Hematopoietic multipotent progenitor cell treated with erythropoietin and hydrocortisone succinate and interleukin-3 and kit ligand, for 6 days (in vitro differentiated cells): ENCODE measurements around the gene APOBEC3H.
"Not testable (repeated sequence)": the region's sequence is repeated elsewhere in the genome, so short reads cannot be mapped to it uniquely, and the experiment has no call there.

Experiments used
- DNase-seq: peaks from one replicate; pipeline ENCODE4 v3.0.0-alpha.2; 2015

Gene APOBEC3H

DNA sequence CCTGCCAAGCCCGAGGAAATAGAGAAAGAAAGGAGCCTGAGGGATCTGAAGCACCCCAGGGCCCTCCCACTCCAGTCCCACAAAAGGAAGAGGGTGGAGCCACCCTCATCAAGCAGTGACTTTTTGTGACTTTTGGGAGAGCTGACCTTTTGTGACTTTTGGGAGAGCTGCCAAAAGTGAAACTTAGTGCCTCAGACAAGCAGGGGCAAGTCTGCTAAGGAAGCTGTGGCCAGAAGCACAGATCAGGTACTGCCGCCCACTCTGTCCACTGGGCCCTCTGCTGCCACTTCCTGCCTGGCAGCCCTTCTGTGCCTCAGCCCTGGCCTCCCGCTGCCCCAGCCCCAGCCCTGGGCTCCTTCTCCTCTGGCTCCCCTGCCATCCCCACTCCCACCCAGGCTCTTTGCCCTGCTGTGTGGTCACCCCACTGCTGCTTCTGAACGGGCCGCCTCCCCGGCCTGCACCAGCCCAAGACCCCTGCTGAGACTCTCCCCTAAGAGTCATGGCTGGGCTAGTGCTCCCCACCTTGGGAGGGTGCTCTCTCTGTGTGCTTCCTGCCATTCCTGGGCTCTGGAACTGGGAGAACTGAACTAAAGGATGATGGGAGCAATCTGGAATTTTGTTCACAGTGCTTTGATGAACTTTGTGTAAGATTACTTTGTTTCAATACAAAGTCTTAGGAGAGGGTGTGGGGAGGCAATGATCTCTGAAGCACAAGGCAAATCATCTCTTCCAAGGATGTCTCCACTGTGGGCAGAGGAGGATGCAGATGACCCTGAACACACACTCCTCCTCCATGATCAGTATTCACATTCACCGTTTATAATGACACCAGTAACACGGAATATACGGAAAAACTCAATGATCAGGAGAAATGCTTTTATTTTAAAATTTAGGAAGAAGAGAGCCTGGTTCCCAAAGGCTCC lies at the start of gene APOBEC3H:
APOBEC3H (plus strand) TSS at position 147 of the 923 bp plus-strand sequence. CDS start 3,035 bp downstream, outside the sequence.
- peak; percentile 76 for DNase-seq

DNA sequence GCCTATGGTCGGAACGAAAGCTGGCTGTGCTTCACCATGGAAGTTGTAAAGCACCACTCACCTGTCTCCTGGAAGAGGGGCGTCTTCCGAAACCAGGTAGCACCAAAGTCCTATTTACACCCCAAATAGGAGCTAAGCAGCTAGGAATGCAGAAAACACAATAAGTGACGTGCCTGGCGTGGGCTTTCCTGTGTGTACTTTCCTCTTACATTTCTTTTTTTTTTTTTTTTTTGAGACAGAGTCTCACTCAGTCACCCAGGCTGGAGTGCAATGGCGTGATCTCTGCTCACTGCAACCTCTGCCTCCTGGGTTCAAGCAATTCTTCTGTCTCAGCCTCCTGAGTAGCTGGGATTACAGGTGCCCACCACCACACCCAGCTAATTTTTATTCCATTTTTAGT lies 47.6 kb upstream of the APOBEC3H start:
- DNase-seq: not testable (repeated sequence)

GRCh38 chr22:39051844-39052495 lies 45.1 kb upstream of the APOBEC3H start:
- DNase-seq: not testable (repeated sequence)

GRCh38 chr22:39055658-39056057 lies 41.4 kb upstream of the APOBEC3H start:
- DNase-seq: no peak

GRCh38 chr22:39061290-39061689 lies 35.8 kb upstream of the APOBEC3H start:
- DNase-seq: not testable (repeated sequence)

DNA sequence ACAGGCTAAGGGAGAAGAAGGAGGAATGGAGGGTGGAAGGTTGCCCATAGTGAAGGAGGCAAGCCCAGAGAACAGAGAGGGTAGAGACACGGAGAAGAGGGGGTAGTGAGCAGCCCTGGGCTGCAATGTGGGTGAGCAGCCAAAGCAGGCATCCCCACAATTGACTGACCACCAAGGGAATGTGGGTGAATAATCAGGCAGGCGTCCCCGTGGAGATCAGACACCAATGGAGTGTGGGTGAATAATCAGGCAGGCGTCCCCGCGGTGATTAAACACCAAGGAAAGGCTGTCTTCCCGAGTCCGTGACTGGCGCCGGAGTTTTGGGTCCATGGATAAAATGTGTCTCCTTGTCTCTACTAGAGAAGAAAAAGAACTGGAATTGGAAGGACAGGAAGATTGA lies 35.1 kb upstream of the APOBEC3H start:
- not testable (repeated sequence) for DNase-seq

DNA sequence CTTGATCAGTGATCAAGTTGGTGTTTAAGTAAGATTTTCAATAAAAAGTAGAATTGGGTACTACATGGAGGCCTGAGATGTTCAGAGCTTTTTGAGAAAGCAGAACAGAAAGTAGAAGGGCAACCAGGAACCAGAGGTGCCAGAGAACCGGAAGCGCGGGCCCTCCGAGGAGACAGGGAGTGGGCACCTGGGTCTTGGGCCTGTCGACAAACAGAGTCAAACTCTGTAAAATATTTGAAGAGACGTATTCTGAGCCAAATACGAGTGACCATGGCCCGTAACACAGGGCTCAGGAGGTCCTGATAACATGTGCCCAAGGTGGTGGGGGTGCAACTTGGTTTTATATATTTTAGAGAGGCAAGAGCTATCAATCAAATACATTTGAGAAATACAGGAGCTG lies 33.1 kb upstream of the APOBEC3H start:
- not testable (repeated sequence) for DNase-seq

- DNase-seq: not testable (repeated sequence)
Observed at GRCh38 chr22:39066442-39067276, 30.4 kb upstream of the APOBEC3H start.

DNA sequence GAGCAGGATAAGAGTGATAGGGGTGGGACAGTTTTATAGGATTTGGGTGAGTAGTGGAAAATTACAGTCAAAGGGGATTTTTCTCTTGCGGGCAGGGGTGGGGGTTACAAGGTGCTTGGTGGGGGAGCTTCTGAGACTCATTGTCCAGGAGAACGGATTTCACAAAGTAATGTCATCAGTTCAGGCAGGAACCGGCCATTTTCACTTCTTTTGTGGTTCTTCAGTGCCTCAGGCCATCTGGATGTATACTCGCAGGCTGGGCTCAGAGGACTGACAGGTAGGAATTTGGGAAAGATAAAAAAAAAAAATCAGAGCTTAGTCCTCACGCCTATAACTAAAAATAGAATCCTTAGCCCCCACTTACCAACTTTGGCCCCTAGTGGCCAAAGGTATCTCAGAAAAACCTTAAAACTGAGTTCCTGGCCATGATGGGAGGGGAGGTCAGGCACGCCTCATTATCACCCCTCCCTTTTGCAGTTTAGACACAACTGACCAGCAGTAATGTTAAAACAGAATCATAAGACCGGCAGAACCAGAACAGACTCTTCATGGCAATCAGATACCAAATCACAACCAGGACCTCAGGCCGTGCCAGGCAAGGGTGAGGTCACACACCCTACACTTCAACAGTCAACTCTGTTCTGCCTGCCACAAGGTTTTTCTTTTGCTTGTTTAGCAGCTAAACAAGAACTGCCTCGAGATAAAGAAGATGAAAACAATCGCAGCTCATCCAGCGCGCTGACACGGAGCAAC lies 28.8 kb upstream of the APOBEC3H start:
- DNase-seq: no peak

DNA sequence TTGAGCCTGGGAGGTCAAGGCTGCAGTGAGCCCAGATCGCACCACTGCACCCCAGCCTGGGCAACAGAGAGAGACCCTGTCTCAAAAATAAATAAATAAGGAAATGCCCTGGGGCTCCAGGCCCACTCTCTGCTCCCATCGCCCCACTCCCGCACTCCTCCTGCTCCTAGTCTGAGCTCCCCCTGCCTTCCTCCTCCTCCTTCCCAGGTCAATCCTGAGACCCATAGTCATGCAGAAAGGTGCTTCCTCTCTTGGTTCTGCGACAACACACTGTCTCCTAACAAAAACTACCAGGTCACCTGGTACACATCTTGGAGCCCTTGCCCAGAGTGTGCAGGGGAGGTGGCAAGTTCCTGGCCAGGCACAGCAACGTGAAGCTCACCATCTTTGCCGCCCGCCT lies 26.9 kb upstream of the APOBEC3H start:
- no peak for DNase-seq

- not testable (repeated sequence) for DNase-seq
Observed at GRCh38 chr22:39072581-39072981, 24.5 kb upstream of the APOBEC3H start.

GRCh38 chr22:39073981-39074380 lies 23.1 kb upstream of the APOBEC3H start:
- DNase-seq: peak; percentile 13

- DNase-seq: not testable (repeated sequence)
Observed at GRCh38 chr22:39076155-39077025, 20.7 kb upstream of the APOBEC3H start.

DNA sequence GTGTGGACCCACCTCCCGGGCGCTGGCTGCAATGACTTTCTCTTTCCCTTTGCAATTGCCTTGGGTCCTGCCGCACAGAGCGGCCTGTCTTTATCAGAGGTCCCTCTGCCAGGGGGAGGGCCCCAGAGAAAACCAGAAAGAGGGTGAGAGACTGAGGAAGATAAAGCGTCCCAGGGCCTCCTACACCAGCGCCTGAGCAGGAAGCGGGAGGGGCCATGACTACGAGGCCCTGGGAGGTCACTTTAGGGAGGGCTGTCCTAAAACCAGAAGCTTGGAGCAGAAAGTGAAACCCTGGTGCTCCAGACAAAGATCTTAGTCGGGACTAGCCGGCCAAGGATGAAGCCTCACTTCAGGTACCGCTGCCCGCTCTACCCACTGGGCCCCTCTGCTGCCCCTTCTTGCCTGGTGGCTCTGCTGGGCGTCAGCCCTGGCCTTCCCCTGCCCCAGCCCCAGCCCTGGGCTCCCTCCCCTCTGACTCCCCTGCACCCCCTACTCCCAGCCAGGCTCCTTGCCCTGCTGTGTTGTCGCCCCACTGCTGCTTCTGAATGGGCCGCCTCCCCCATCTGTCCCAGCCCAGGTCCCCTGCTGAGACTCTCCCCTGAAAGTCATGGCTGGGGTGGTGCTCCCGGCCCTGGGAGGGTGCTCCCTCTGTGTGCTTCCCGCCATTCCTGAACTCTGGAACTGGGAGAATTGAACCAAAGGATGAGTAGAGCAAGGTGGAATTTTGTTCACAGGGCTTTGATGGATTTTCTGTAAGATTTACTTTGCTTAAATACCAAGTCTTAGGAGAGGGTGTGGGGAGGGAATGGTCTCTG lies 19.8 kb upstream of the APOBEC3H start, which contains the start of gene APOBEC3G:
APOBEC3G (plus strand) TSS at position 250 of the 815 bp plus-strand sequence; CDS start at position 337, 87 bp downstream.
- peak; percentile 94 for DNase-seq

GRCh38 chr22:39077912-39078311 lies 19.1 kb upstream of the APOBEC3H start:
- not testable (repeated sequence) for DNase-seq

DNA sequence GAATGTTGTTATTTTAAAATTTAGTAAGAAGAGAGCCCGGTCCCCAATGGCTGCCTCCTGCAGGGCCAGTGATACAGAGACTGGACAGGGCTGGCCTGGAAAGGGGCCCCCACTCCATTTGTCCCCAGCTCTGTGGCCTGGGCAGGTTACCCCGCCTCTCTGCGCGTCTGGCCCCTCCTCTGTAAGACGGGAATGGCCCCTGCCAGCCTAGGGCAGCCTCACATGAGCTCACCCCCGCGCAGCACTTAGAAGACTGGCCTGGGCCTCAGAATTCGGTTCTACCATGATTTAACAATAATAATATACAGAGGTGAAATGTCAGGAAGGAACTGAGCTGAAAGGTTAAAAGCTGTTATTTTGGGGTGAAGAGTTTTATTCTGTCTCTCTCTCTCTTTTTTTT lies 18.7 kb upstream of the APOBEC3H start:
- DNase-seq: no peak

DNA sequence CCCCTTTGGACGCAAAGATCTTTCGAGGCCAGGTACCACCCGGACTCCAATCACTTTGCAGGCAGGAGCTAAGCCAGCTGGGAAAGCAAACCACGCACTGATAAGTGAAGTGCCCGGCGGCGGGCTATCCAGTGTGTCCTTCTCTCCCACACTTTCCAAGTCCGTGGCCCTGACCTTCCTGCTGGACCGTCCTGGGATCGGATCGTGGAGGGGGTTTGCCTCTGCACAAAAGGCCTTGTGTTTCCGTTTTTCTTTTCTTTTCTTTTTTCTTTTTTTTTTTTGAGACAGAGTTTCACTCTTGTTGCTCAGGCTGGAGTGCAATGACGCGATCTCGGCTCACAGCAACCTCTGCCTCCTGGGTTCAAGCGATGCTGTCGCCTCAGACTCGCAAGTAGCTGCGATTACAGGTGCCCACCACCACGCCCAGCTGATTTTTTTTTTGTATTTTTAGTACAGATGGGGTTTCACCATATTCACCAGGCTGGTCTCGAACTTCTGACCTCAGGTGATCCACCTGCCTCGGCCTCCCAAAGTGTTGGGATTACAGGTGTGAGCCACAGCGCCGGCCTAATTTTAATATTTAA lies 17.9 kb upstream of the APOBEC3H start:
- DNase-seq: not testable (repeated sequence)

- no peak for DNase-seq
Observed at GRCh38 chr22:39080052-39080762, 16.8 kb upstream of the APOBEC3H start.

DNA sequence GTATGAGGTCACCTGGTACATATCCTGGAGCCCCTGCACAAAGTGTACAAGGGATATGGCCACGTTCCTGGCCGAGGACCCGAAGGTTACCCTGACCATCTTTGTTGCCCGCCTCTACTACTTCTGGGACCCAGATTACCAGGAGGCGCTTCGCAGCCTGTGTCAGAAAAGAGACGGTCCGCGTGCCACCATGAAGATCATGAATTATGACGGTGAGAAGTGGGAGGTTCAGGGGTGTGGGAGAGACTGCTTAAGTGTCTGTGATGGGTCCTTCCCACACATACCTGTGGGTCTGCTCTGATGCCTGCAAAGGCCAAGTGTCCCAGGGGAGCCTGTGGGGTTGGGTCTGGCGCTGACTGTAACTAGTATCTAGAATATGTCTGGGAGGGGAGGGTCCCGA lies 16.0 kb upstream of the APOBEC3H start:
- no peak for DNase-seq
